HepG2 (cell line): ENCODE data around the gene DCLK1. TPM values are rescaled to one million over a fixed set of nuclear protein-coding genes. Genes with fewer than 3 reads are reported as not detected.

Source experiments
- ATAC-seq: fragments of 200-7000 bp; cut with Tn5 transposase; 3 replicates; pipeline ENCODE4 v1.9.1; 2020; ENCODE audit warnings: mild to moderate bottlenecking, moderate library complexity
- BruUV-seq: library from RNA; stranded (reverse); fragments of 400-500 nt; replicated peaks from 2 replicates; lab custom pipeline; 2021; lab: Mats Ljungman, UMichigan
- CTCF ChIA-PET: fragments of 300-600 bp; formaldehyde crosslinking; extraction: SDS; loops from one replicate; lab custom pipeline; 2021; ENCODE audit warnings: low total read pairs, inconsistent platforms, low intra/inter-chr PET ratio; lab: Yijun Ruan, JAX
- POLR2A ChIA-PET: fragments of 350-600 bp; sonication (Branson Sonifier 250); formaldehyde crosslinking; loops from one replicate; lab custom pipeline; 2020; ENCODE audit warnings: antibody characterized with exemption, inconsistent platforms; lab: Yijun Ruan, JAX
- DNase-seq: peaks from one replicate; pipeline ENCODE4 v3.0.0-alpha.2; 2015; ENCODE audit warnings: low spot score
- FAIRE-seq: peaks from 3 replicates; lab custom pipeline; 2011; peaks lifted over from hg19 to GRCh38; lab: Jason Lieb, UNC
- H2AFZ ChIP-seq: one replicate; pipeline ENCODE4 v1.6.1; 2011; ENCODE audit warnings: low read length, inconsistent platforms
- H3K27ac ChIP-seq: fragments of 300-600 bp; 3 replicates; pipeline ENCODE4 v1.8.0; 2011; ENCODE audit warnings: mixed run types, mild to moderate bottlenecking, mixed read lengths, low read length, inconsistent platforms; ENCODE audit not compliant: insufficient read depth; ENCODE audit errors: extremely low read length
- H3K27me3 ChIP-seq, 2 experiments: fragments of 200-600 bp in 1 of 2; 2 replicates in 1 of 2; 3 replicates in 1 of 2; pipeline versions ENCODE4 v1.6.0 to v1.8.0; 2011; ENCODE audit warnings: low read length in 2 of 2, mild to moderate bottlenecking in 2 of 2, moderate library complexity in 2 of 2, inconsistent platforms in 1 of 2; ENCODE audit not compliant: insufficient read depth in 2 of 2, control insufficient read depth in 1 of 2
- H3K36me3 ChIP-seq, 2 experiments: fragments of 200-600 bp in 1 of 2; replicated peaks in 1 of 2; 2 replicates in 1 of 2; 3 replicates in 1 of 2; pipeline versions ENCODE4 v1.5.1 to v1.8.0; 2011; ENCODE audit warnings: low read length in 2 of 2, inconsistent platforms in 1 of 2; ENCODE audit not compliant: insufficient read depth in 2 of 2, control insufficient read depth in 1 of 2
- H3K4me1 ChIP-seq: 2 replicates; pipeline ENCODE4 v1.5.1; 2012; ENCODE audit warnings: low read length, inconsistent platforms; ENCODE audit not compliant: insufficient read depth
- H3K4me2 ChIP-seq: 2 replicates; pipeline ENCODE4 v1.6.0; 2011; ENCODE audit warnings: low read depth, low read length, inconsistent platforms
- H3K4me3 ChIP-seq, 3 experiments: fragments of 200-600 bp in 1 of 3; sonication (generic), shearing (Covaris generic) in 1 of 3; replicated peaks in 1 of 3; 2 replicates each; pipeline ENCODE4 v1.5.1; 2011 to 2016; ENCODE audit warnings: low read length in 3 of 3, inconsistent platforms in 2 of 3, low read depth in 2 of 3, mild to moderate bottlenecking in 2 of 3, control low read depth in 1 of 3, mixed read lengths in 1 of 3; ENCODE audit not compliant: insufficient read depth in 1 of 3
- H3K79me2 ChIP-seq: one replicate; pipeline ENCODE4 v1.6.1; 2011; ENCODE audit warnings: low read length, inconsistent platforms; ENCODE audit not compliant: insufficient read depth
- H3K9ac ChIP-seq: 2 replicates; pipeline ENCODE4 v1.6.0; 2011; ENCODE audit warnings: mild to moderate bottlenecking, low read depth, low read length, inconsistent platforms; ENCODE audit not compliant: insufficient read depth
- H3K9me3 ChIP-seq: 2 replicates; pipeline ENCODE4 v1.5.1; 2012; ENCODE audit warnings: mild to moderate bottlenecking, low read length
- H4K20me1 ChIP-seq: 2 replicates; pipeline ENCODE4 v1.6.0; 2011; ENCODE audit warnings: inconsistent platforms, mild to moderate bottlenecking, low read length, moderate library complexity; ENCODE audit not compliant: insufficient read depth
- ARID4A ChIP-seq: sonication (generic); formaldehyde crosslinking; IDR thresholded peaks from 2 replicates; pipeline ENCODE4 v1.5.0; 2020; ENCODE audit warnings: mild to moderate bottlenecking, missing genetic modification reagents, borderline replicate concordance
- FOSL2 ChIP-seq: sonication (generic); formaldehyde crosslinking; IDR thresholded peaks from 2 replicates; pipeline ENCODE4 v1.4.0; 2020; ENCODE audit warnings: missing genetic modification reagents
- ZC3H4 ChIP-seq: sonication (generic); formaldehyde crosslinking; IDR thresholded peaks from 2 replicates; pipeline ENCODE4 v1.4.0; 2020; ENCODE audit warnings: missing genetic modification reagents, borderline replicate concordance
- ZMAT3 ChIP-seq: sonication (generic); formaldehyde crosslinking; conservative IDR thresholded peaks from 2 replicates; pipeline ENCODE4 v1.7.0; 2021; ENCODE audit warnings: missing genetic modification reagents
- ZNF253 ChIP-seq: sonication (generic); formaldehyde crosslinking; IDR thresholded peaks from 2 replicates; pipeline ENCODE4 v1.8.0; 2022; ENCODE audit warnings: mild to moderate bottlenecking, missing genetic modification reagents, borderline replicate concordance
- ZNF460 ChIP-seq: sonication (generic); formaldehyde crosslinking; IDR thresholded peaks from 2 replicates; pipeline ENCODE4 v1.5.1; 2020; ENCODE audit warnings: missing genetic modification reagents, mild to moderate bottlenecking, borderline replicate concordance
- WGBS: methylation state at CpG from one replicate; pipeline ENCODE4 v1.1.6; 2017; ENCODE audit warnings: low lambda C conversion rate; 5-methylcytosine and 5-hydroxymethylcytosine counted together
- in situ Hi-C: cut with HindIII; loops from 2 replicates; pipeline ENCODE4 v1.10.0; 2017; ENCODE audit warnings: low pct_unique_long_range_greater_than_20kb; ENCODE audit not compliant: extremely low pct_ligation_motif_present
- intact Hi-C: fragments of 100-400 bp; cut with micrococcal nuclease; formaldehyde crosslinking; loops from one replicate; pipeline ENCODE4 v1.10.0; 2022; ENCODE audit not compliant: unreplicated experiment
- polyA plus RNA-seq, 8 experiments: library from polyadenylated mRNA; depleted of rRNA in 3 of 8; stranded (reverse) in 7 of 8; unstranded in 1 of 8; fragments of >200 nt; fragmentation: Illumina TruSeq in 4 of 8; extraction: Trizol in 4 of 8; gene quantifications; 2 replicates each; pipeline versions ENCODE4 v1.2.1 to v1.2.3, GENCODE V29; 2011 to 2016; ENCODE audit warnings: low read depth in 4 of 8, missing spikeins in 1 of 8, mixed read lengths in 1 of 8; ENCODE audit not compliant: insufficient read depth in 1 of 8
- total RNA-seq, 5 experiments: library from RNA; depleted of rRNA; stranded (reverse); fragments of >200 nt; fragmentation: Illumina TruSeq; extraction: Trizol; gene quantifications; 2 replicates each; pipeline ENCODE4 v1.2.3, GENCODE V29; 2016; ENCODE audit warnings: low read depth in 1 of 5

Gene DCLK1
- total and polyA plus RNA-seq, 2 of the 13 experiments (the other 11 are each of a cell fraction or from before 2014, with no cell fraction given): not detected

GRCh38 chr13:35966024-35966423 lies 165.2 kb downstream of the DCLK1 start:
- H3K4me3 ChIP-seq: no peak overlapping the region
- ATAC-seq: no peak
- H3K27ac ChIP-seq: no peak overlapping the region
- intact Hi-C loops (no loop called here), in situ Hi-C loops (no loop called here)
- ChIA-PET POLR2A (no interaction called here), CTCF (no interaction called here)
- BruUV-seq: no TSS peak
- no peaks in the 10 kb centered on the region for H3K79me2 ChIP-seq
- no peak overlapping the region for H2AFZ ChIP-seq
- no peak overlapping the region for H3K9ac ChIP-seq
- no peaks in the 10 kb centered on the region for H3K36me3 ChIP-seq
- no peak for TF ChIP-seq ZNF253 (CRISPR knock-in tag)
- TF ChIP-seq ZNF460: no peak
- TF ChIP-seq ZMAT3 (CRISPR knock-in tag): no peak
- peaks cover 9% of the 10 kb centered on the region; the same call in 1 of the 2 replicates for H3K4me1 ChIP-seq
- DNase-seq: no peak
- H3K9me3 ChIP-seq: no peaks in the 10 kb centered on the region
- WGBS: 8% methylated on average over 1 of the region's 1 CpG
- no peaks in the 10 kb centered on the region for H3K27me3 ChIP-seq
- no peak for FAIRE-seq
- no peak overlapping the region for H3K4me2 ChIP-seq
- H4K20me1 ChIP-seq: no peaks in the 10 kb centered on the region

- H3K4me2 ChIP-seq: no peak overlapping the region
- no peak for DNase-seq
- H3K4me1 ChIP-seq: peaks cover 9% of the 10 kb centered on the region; the same call in 1 of the 2 replicates
- no peak overlapping the region for H3K27ac ChIP-seq
- no peaks in the 10 kb centered on the region for H3K36me3 ChIP-seq
- H4K20me1 ChIP-seq: no peaks in the 10 kb centered on the region
- TF ChIP-seq ARID4A: no peak
- no peak for TF ChIP-seq ZC3H4
- TF ChIP-seq FOSL2 (CRISPR knock-in tag): no peak
- 46% methylated on average over 7 of the region's 7 CpGs for WGBS
- ATAC-seq: no peak
- H3K9ac ChIP-seq: no peak overlapping the region
- ChIA-PET CTCF (no interaction called here), POLR2A (no interaction called here)
- no TSS peak for BruUV-seq
- H3K9me3 ChIP-seq: no peaks in the 10 kb centered on the region
- no peaks in the 10 kb centered on the region for H3K79me2 ChIP-seq
- no peak overlapping the region for H2AFZ ChIP-seq
- H3K27me3 ChIP-seq: no peaks in the 10 kb centered on the region
- no peak for FAIRE-seq
- intact Hi-C loops: no loop called here
- no peak overlapping the region for H3K4me3 ChIP-seq
- in situ Hi-C loops: no loop called here
These were observed 165.8 kb downstream of the DCLK1 start for GRCh38 chr13:35965226-35965927.
